Effector CD4-positive, alpha-beta T cell (primary cell): Measurements from ENCODE around the gene ROR2.

Experiments
- DNase-seq: peaks from one replicate; pipeline ENCODE4 v3.0.0-alpha.2; 2020

The ROR2 gene

GRCh38 chr9:91790917-91791316 lies 159.1 kb downstream of the ROR2 start:
- DNase-seq = no peak

- DNase-seq = no peak
These were observed 160.1 kb downstream of the ROR2 start for GRCh38 chr9:91789941-91790340.

- no peak for DNase-seq
These were observed 162.1 kb downstream of the ROR2 start for GRCh38 chr9:91787931-91788330.

- no peak for DNase-seq
These were observed 163.7 kb downstream of the ROR2 start for GRCh38 chr9:91786132-91786896.

GRCh38 chr9:91785447-91785842 lies 164.6 kb downstream of the ROR2 start:
- no peak for DNase-seq

GRCh38 chr9:91784673-91785446 lies 165.2 kb downstream of the ROR2 start:
- no peak for DNase-seq

GRCh38 chr9:91783876-91784672 lies 166.0 kb downstream of the ROR2 start:
- no peak for DNase-seq

- DNase-seq = no peak
These were observed 166.6 kb downstream of the ROR2 start for GRCh38 chr9:91783411-91783810.

- DNase-seq = no peak
These were observed 167.3 kb downstream of the ROR2 start for GRCh38 chr9:91782708-91783214.

- no peak for DNase-seq
These were observed 168.1 kb downstream of the ROR2 start for GRCh38 chr9:91781906-91782305.

- DNase-seq = no peak
These were observed 168.9 kb downstream of the ROR2 start for GRCh38 chr9:91781116-91781515.

- no peak for DNase-seq
These were observed 172.0 kb downstream of the ROR2 start for GRCh38 chr9:91778031-91778430.

- DNase-seq = no peak
These were observed 172.7 kb downstream of the ROR2 start for GRCh38 chr9:91777292-91777830.

GRCh38 chr9:91776409-91777291 lies 173.4 kb downstream of the ROR2 start:
- DNase-seq = no peak

- DNase-seq = no peak
These were observed 174.4 kb downstream of the ROR2 start for GRCh38 chr9:91775708-91776028.

- peak; percentile 48 for DNase-seq
These were observed 174.9 kb downstream of the ROR2 start for GRCh38 chr9:91775011-91775707.

- DNase-seq = no peak
These were observed 176.9 kb downstream of the ROR2 start for GRCh38 chr9:91773156-91773555.

GRCh38 chr9:91771864-91772263 lies 178.2 kb downstream of the ROR2 start:
- no peak for DNase-seq

GRCh38 chr9:91771027-91771426 lies 179.0 kb downstream of the ROR2 start:
- no peak for DNase-seq

GRCh38 chr9:91770229-91770628 lies 179.8 kb downstream of the ROR2 start:
- DNase-seq = no peak
